ENCODE data around the gene KIAA1614. TPM values are rescaled to one million over a fixed set of nuclear protein-coding genes. Genes with fewer than 3 reads are reported as not detected.

The KIAA1614 gene
- total RNA-seq, 1 donor = 6.9 TPM

GRCh38 chr1:180939711-180940103 lies 27.0 kb downstream of the KIAA1614 start:
- TF ChIP-seq CTCF (IDR thresholded peaks at IDR 0.05; ENCODE audit: insufficient read depth, low read depth, low read length) = no peak
- H3K4me3 ChIP-seq (ENCODE audit: low read depth, low read length) = no peak overlapping the region
- DNase-seq (ENCODE audit: low read depth) = no peak

GRCh38 chr1:180940445-180940844 lies 27.7 kb downstream of the KIAA1614 start:
- TF ChIP-seq CTCF (IDR thresholded peaks at IDR 0.05; ENCODE audit: insufficient read depth, low read depth, low read length) = no peak
- DNase-seq (ENCODE audit: low read depth) = no peak
- H3K4me3 ChIP-seq (ENCODE audit: low read depth, low read length) = no peak overlapping the region

- H3K4me3 ChIP-seq (ENCODE audit: low read depth, low read length) = no peak overlapping the region
- no peak for TF ChIP-seq CTCF (IDR thresholded peaks at IDR 0.05; ENCODE audit: insufficient read depth, low read depth, low read length)
- DNase-seq (ENCODE audit: low read depth) = no peak
Measured at GRCh38 chr1:180941518-180942275, 29.0 kb downstream of the KIAA1614 start.

- TF ChIP-seq CTCF (IDR thresholded peaks at IDR 0.05; ENCODE audit: insufficient read depth, low read depth, low read length) = no peak
Measured at GRCh38 chr1:180945151-180945550, 32.5 kb downstream of the KIAA1614 start.

GRCh38 chr1:180945551-180945950 lies 32.9 kb downstream of the KIAA1614 start:
- no peak overlapping the region for H3K4me3 ChIP-seq (ENCODE audit: low read depth, low read length)
- no peak for TF ChIP-seq CTCF (IDR thresholded peaks at IDR 0.05; ENCODE audit: insufficient read depth, low read depth, low read length)
- DNase-seq (ENCODE audit: low read depth) = no peak

More at GRCh38 chr1:180945151-180945550, 32.5 kb downstream of the KIAA1614 start:
- DNase-seq (ENCODE audit: low read depth) = no peak
- H3K4me3 ChIP-seq (ENCODE audit: low read depth, low read length) = no peak overlapping the region

- no peak overlapping the region for H3K4me3 ChIP-seq (ENCODE audit: low read depth, low read length)
- DNase-seq (ENCODE audit: low read depth) = no peak
- TF ChIP-seq CTCF (IDR thresholded peaks at IDR 0.05; ENCODE audit: insufficient read depth, low read depth, low read length) = no peak
Measured at GRCh38 chr1:180946056-180946455, 33.4 kb downstream of the KIAA1614 start.
